ENCODE data around the gene CETN1.

Gene CETN1

DNA sequence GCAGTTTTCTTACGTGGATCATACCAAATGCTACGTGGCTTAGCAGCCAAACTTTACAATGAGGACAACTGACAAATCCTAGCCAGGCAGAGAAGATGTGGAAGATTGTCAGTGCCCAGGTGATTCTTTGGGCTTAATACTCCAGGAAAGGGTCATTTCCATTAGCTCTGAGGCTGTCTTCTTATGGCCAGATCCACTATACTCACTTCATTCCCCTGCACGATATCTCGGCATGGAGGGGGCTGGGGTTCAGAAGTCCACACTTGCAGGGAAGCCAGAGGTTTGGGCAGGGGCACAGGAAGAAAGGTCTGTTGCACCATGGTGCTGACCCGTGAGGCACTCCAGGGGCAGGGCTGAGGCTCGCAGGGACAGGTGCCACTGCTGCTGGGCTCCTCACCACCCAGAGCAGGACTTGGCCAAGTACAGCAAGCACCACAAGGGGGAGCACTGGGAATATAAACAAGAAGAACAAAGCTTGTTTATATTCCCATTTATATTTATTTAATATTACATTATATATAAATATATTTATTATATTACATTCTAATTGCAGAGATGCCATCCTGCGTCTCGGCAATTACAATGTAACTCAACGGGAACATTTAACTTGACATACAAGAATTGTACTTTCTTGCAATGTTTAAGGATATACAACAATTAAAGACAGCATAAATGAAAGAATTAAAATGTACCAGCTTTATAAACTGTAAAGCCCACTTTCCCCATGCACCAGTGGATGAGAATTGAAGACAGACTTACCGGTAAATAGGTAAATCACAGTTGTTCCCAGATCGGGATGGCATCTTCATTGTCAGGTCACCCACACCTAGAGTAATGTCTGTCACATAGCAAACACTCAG lies 43.8 kb downstream of the CETN1 start:
- DNase-seq: peak; percentile 61

DNA sequence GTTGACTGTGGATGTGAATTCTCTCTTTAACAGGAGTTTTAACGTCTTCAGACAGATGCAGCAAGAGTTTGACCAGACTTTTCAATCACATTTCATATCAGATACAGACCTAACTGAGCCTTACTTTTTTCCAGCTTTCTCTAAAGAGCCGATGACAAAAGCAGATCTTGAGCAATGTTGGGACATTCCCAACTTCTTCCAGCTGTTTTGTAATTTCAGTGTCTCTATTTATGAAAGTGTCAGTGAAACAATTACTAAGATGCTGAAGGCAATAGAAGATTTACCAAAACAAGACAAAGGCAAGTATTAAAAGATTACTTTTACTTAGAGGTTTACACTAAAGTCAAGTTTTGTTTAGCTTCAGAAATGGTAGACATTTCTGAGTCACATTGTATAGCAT lies 47.1 kb downstream of the CETN1 start:
- no peak for DNase-seq

DNA sequence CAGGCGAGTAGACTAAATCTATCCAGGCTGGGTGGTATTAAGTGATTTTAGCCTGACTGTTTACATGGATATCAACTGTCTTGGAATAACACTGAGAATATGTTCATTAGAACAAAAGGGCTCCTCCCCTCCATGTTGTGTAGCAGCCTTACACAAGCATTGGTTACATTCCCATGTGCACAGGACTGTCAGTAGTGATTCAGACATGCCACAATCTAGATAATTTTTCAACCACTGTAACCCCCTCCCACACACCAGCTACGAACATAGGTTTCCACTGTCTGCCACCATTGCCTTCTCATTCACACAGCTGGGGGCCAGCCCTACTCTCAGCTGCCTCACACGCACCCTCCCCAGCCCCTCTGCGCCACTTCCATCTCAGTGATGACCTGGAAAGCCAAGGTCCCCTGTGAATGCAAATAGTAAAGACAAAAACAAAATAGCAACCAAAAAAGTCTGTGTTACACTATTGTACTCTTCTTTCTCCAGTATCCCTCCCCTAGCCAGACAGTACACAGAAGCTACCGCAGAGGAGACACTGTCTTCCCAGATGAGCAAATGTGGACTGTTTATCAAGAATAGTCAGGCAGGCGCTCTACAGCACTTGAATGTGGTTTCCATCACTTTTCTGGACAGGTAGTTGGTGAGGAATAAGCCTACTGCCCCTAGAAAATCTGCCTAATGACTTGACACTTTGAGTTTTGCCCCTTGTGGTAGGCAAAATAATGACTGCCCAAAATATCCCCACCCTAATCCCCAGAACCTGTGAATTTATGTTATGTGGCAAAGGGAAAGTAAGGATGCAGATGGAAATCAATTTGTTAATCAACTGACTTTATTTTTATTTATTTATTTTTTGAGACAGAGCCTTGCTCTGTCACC lies 49.3 kb downstream of the CETN1 start:
- DNase-seq: no peak

DNA sequence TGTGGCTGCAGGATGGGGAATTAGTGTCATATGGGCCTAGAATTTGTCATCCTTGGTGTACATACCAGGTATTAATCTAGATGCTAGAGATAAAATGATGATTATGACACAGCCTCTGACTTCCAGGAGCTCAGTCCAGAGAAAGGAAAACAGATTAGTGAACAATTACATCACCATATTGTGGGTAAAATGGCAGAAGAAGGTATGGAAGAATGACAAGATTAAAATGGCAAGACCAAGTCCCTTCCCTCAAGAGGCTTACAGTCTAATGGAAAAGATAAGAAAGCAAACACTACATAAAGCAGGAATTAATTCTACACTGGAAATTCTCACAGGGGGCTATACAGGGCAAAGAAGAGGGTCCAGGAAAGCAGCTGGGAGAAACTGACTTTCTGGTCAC lies 51.4 kb downstream of the CETN1 start:
- no peak for DNase-seq
